Measurements from ENCODE around the gene GNAQ. TPM values are rescaled to one million over a fixed set of nuclear protein-coding genes. Genes with fewer than 3 reads are reported as not detected.
"Not testable (repeated sequence)": the region's sequence is repeated elsewhere in the genome, so short reads cannot be mapped to it uniquely, and the experiment has no call there.

The GNAQ gene
- total and polyA plus RNA-seq, 2 donors from 2014 or later = 16.2 to 83.4 TPM

DNA sequence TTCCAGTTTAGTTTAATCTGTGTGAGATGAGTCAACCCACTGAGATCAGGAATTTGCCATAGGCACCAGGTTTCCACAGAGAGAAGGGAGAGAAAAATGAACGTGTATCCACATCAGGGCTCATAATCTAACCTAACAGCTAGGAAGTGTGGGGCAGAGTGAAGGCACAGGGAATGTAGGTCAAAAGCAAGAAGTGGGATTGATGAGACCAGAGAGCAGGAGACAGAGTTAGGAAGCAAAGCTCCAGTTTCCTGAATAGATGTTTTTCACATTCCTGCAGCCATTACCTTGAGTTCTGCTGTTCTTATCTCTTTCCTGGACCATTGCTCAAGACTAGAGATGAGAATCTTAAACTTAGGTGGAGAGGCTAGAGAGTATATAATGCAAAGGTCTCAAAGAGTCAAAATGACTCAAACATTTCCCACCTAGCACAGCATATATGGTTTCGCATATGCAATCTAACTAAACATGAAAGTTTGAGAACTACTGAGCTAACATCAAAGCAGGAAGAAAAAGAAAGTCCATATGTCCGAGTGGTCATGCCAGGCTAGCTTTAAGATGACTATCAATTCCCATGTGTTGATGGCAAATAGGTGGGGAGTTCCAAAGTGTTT is 41.1 kb upstream of the GNAQ start:
- Histone ChIP-seq H3K9me3 (ENCODE audit: control insufficient read depth in 2 of 3, insufficient read depth in 1 of 3, low read length in 3 of 3) (no peaks in the 10 kb centered on the region), H3K9ac (ENCODE audit: low read length in 3 of 3) (no peak overlapping the region), H3K27me3 (ENCODE audit: control insufficient read depth, insufficient read depth, low read length) (no peaks in the 10 kb centered on the region), H3K27ac (ENCODE audit: low read depth in 2 of 2, low read length in 2 of 2) (no peak overlapping the region), H3K4me3 (ENCODE audit: low read length in 3 of 3) (no peak overlapping the region), H3K4me1 (ENCODE audit: control insufficient read depth in 2 of 3, insufficient read depth in 2 of 3, low read depth in 1 of 3, low read length in 3 of 3) (no peaks in the 10 kb centered on the region), H3K36me3 (ENCODE audit: control insufficient read depth in 2 of 3, insufficient read depth in 3 of 3, low read length in 3 of 3) (no peaks in the 10 kb centered on the region)
- DNase-seq (no peak), FAIRE-seq (no peak)
- TF ChIP-seq, protein P1, sequence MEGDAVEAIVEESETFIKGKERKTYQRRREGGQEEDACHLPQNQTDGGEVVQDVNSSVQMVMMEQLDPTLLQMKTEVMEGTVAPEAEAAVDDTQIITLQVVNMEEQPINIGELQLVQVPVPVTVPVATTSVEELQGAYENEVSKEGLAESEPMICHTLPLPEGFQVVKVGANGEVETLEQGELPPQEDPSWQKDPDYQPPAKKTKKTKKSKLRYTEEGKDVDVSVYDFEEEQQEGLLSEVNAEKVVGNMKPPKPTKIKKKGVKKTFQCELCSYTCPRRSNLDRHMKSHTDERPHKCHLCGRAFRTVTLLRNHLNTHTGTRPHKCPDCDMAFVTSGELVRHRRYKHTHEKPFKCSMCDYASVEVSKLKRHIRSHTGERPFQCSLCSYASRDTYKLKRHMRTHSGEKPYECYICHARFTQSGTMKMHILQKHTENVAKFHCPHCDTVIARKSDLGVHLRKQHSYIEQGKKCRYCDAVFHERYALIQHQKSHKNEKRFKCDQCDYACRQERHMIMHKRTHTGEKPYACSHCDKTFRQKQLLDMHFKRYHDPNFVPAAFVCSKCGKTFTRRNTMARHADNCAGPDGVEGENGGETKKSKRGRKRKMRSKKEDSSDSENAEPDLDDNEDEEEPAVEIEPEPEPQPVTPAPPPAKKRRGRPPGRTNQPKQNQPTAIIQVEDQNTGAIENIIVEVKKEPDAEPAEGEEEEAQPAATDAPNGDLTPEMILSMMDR (IDR thresholded peaks at IDR 0.05; ENCODE audit: borderline replicate concordance, extremely low read depth, insufficient read depth) = no peak
- intact Hi-C loops (cut with DNase I) = no loop called here

DNA sequence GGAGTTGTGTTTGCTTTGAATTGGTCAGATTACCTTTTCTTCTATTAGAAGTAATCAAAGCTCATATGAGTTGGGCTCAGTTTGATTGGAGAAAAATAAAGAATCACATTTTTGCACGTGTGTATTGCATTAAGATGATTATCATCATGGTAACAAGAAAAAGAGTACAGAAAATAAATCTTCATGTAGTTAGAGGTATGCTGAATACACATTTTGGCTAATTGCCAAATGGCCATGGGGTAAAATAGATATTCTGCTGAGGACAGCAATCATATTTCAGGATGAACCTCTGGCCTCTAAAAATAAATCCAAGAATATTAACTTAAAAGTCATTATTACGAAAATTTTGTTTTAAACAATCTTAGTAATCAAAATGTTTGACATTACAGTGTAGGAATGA is 38.9 kb upstream of the GNAQ start:
- Histone ChIP-seq H3K9me3 (ENCODE audit: control insufficient read depth in 2 of 3, insufficient read depth in 1 of 3, low read length in 3 of 3) (no peaks in the 10 kb centered on the region), H3K27me3 (ENCODE audit: control insufficient read depth, insufficient read depth, low read length) (no peaks in the 10 kb centered on the region), H3K4me3 (ENCODE audit: low read length in 3 of 3) (no peak overlapping the region), H3K4me1 (ENCODE audit: control insufficient read depth in 2 of 3, insufficient read depth in 2 of 3, low read depth in 1 of 3, low read length in 3 of 3) (no peaks in the 10 kb centered on the region), H3K27ac (ENCODE audit: low read depth in 2 of 2, low read length in 2 of 2) (no peak overlapping the region), H3K9ac (ENCODE audit: low read length in 3 of 3) (no peak overlapping the region), H3K36me3 (ENCODE audit: control insufficient read depth in 2 of 3, insufficient read depth in 3 of 3, low read length in 3 of 3) (no peaks in the 10 kb centered on the region)
- DNase-seq = no peak
- FAIRE-seq = no peak
- intact Hi-C loops (cut with DNase I) = no loop called here
- TF ChIP-seq, protein P1 (IDR thresholded peaks at IDR 0.05; ENCODE audit: borderline replicate concordance, extremely low read depth, insufficient read depth) = no peak

DNA sequence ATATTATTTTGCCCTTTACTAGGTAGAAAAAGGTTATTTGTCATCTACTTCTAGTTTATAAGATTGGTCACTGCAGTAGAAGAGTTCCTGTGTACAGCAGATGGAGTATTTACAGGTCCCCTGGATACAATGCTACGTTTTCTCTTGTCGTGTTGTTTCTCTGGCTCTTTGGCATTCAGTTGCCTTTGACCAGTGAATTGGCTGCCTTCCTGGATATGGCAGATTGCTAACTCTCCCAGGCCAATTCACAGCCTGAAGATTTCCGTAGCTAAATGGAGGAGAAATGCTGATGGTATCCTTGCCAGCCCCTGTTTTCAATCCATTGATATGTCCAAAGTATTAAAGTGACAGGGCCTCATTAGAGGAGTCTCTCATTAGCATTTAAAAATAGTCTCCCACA is 32.5 kb upstream of the GNAQ start:
- intact Hi-C loops (cut with DNase I) = no loop called here
- H3K4me1 ChIP-seq (ENCODE audit: control insufficient read depth in 2 of 3, insufficient read depth in 2 of 3, low read depth in 1 of 3, low read length in 3 of 3) = no peaks in the 10 kb centered on the region
- no peaks in the 10 kb centered on the region for H3K36me3 ChIP-seq (ENCODE audit: control insufficient read depth in 2 of 3, insufficient read depth in 3 of 3, low read length in 3 of 3)
- no peak overlapping the region for H3K27ac ChIP-seq (ENCODE audit: low read depth in 2 of 2, low read length in 2 of 2)
- H3K9me3 ChIP-seq (ENCODE audit: control insufficient read depth in 2 of 3, insufficient read depth in 1 of 3, low read length in 3 of 3) = no peaks in the 10 kb centered on the region
- TF ChIP-seq, protein P1 (IDR thresholded peaks at IDR 0.05; ENCODE audit: borderline replicate concordance, extremely low read depth, insufficient read depth) = no peak
- no peaks in the 10 kb centered on the region for H3K27me3 ChIP-seq (ENCODE audit: control insufficient read depth, insufficient read depth, low read length)
- H3K4me3 ChIP-seq (ENCODE audit: low read length in 3 of 3) = no peak overlapping the region
- no peak for DNase-seq
- FAIRE-seq = no peak
- no peak overlapping the region for H3K9ac ChIP-seq (ENCODE audit: low read length in 3 of 3)

DNA sequence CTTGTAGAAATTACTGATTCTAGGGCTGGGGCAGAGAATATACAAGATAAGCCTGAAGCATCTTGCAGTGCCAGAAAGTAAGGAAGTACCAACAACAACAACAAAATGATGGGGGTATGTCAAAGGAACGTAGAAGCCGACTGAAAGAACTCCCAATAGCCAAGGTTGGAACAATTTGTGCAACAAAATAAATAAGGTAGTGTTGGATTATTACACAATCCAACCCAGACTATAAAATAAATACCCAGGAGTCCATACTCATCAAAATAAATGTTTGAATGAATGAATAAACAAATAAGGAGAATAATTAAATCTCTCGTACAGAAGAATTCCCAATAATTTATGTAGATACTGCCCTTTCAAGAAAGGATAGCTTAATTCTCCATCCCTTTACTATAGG is 31.1 kb upstream of the GNAQ start:
- TF ChIP-seq, protein P1 (IDR thresholded peaks at IDR 0.05; ENCODE audit: borderline replicate concordance, extremely low read depth, insufficient read depth) = no peak
- Histone ChIP-seq H3K27me3 (ENCODE audit: control insufficient read depth, insufficient read depth, low read length) (no peaks in the 10 kb centered on the region), H3K9me3 (ENCODE audit: control insufficient read depth in 2 of 3, insufficient read depth in 1 of 3, low read length in 3 of 3) (no peaks in the 10 kb centered on the region), H3K36me3 (ENCODE audit: control insufficient read depth in 2 of 3, insufficient read depth in 3 of 3, low read length in 3 of 3) (no peaks in the 10 kb centered on the region), H3K27ac (ENCODE audit: low read depth in 2 of 2, low read length in 2 of 2) (no peak overlapping the region), H3K4me3 (ENCODE audit: low read length in 3 of 3) (no peak overlapping the region), H3K9ac (ENCODE audit: low read length in 3 of 3) (no peak overlapping the region), H3K4me1 (ENCODE audit: control insufficient read depth in 2 of 3, insufficient read depth in 2 of 3, low read depth in 1 of 3, low read length in 3 of 3) (no peaks in the 10 kb centered on the region)
- DNase-seq = no peak
- intact Hi-C loops (cut with DNase I) = no loop called here
- FAIRE-seq = no peak

DNA sequence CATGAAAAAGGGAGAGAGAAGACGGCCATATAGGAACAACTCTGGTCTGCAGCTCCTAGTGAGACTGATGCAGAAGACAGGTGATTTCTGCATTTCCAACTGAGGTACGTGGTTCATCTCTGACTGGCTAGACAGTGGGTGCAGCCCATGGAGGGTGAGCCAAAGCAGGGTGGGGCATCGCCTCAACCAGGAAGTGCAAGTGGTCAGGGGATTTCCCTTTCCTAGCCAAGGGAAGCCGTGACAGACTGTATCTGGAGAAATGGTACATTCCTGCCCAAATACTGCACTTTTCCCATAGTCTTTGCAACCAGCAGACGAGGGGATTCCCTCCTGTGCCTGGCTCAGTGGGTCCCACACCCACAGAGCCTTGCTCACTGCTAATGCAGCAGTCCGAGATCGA is 22.6 kb upstream of the GNAQ start:
- DNase-seq; H3K9ac ChIP-seq (ENCODE audit: low read length in 3 of 3); FAIRE-seq; H3K4me1 ChIP-seq (ENCODE audit: control insufficient read depth in 2 of 3, insufficient read depth in 2 of 3, low read depth in 1 of 3, low read length in 3 of 3); H3K9me3 ChIP-seq (ENCODE audit: control insufficient read depth in 2 of 3, insufficient read depth in 1 of 3, low read length in 3 of 3); H3K27ac ChIP-seq (ENCODE audit: low read depth in 2 of 2, low read length in 2 of 2); H3K27me3 ChIP-seq (ENCODE audit: control insufficient read depth, insufficient read depth, low read length); H3K4me3 ChIP-seq (ENCODE audit: low read length in 3 of 3); intact Hi-C loops (cut with DNase I); H3K36me3 ChIP-seq (ENCODE audit: control insufficient read depth in 2 of 3, insufficient read depth in 3 of 3, low read length in 3 of 3): not testable (repeated sequence)
